T-cell (primary cell): ENCODE measurements around the gene LYZ. TPM values are rescaled to one million over a fixed set of nuclear protein-coding genes. Genes with fewer than 3 reads are reported as not detected.
A peak's percentile ranks its signal among the peaks of the same experiment; 100 is the strongest.

Experiments used
- ATAC-seq, 4 experiments: fragments of 200-7000 bp in 3 of 4; fragments of 150-1000 bp in 1 of 4; cut with Tn5 transposase; replicated peaks in 1 of 4; 1 replicate in 3 of 4; 2 replicates in 1 of 4; pipeline ENCODE4 v1.10.0; 2021; ENCODE audit warnings: moderate library complexity in 3 of 4, mild to moderate bottlenecking in 2 of 4, moderate number of reproducible peaks in 1 of 4
- CTCF ChIA-PET, 2 donors: fragments of 300-600 bp; sonication (Branson Sonifier 250); formaldehyde crosslinking; loops; one replicate each; lab custom pipeline; 2022; ENCODE audit warnings: antibody characterized with exemption in 2 of 2; lab: Charles Lee
- POLR2A ChIA-PET, 2 donors: fragments of 300-600 bp; sonication (Branson Sonifier 250); formaldehyde crosslinking; loops; one replicate each; lab custom pipeline; 2022; ENCODE audit warnings: antibody characterized with exemption in 2 of 2; lab: Charles Lee
- DNase-seq, 35 experiments: peaks; one replicate each; pipeline versions ENCODE4 v3.0.0 to v3.0.0-alpha.2; 2013 to 2023
- H3K27ac ChIP-seq: one replicate; pipeline ENCODE4 v1.5.1; 2013; ENCODE audit warnings: low read length
- H3K27me3 ChIP-seq, 2 experiments: replicated peaks in 1 of 2; 1 replicate in 1 of 2; 2 replicates in 1 of 2; pipeline versions ENCODE4 v1.6.1 to v1.7.0; 2013; ENCODE audit warnings: low read length in 1 of 2, mixed read lengths in 1 of 2; ENCODE audit not compliant: control insufficient read depth in 2 of 2, insufficient read depth in 2 of 2; ENCODE audit errors: extremely low read depth in 1 of 2
- H3K36me3 ChIP-seq, 2 donors: 1 replicate in 1 of 2; 2 replicates in 1 of 2; pipeline versions ENCODE4 v1.6.1 to v1.7.0; 2013; ENCODE audit warnings: low read length in 1 of 2; ENCODE audit not compliant: control insufficient read depth in 2 of 2, insufficient read depth in 1 of 2; ENCODE audit errors: extremely low read depth in 1 of 2
- H3K4me1 ChIP-seq, 2 experiments: 1 replicate in 1 of 2; 2 replicates in 1 of 2; pipeline versions ENCODE4 v1.6.1 to v1.7.0; 2013; ENCODE audit warnings: low read length in 2 of 2, mixed read lengths in 1 of 2; ENCODE audit not compliant: insufficient read depth in 2 of 2, control insufficient read depth in 1 of 2; ENCODE audit errors: extremely low read depth in 1 of 2
- H3K4me3 ChIP-seq, 2 donors: 1 replicate in 1 of 2; 2 replicates in 1 of 2; pipeline versions ENCODE4 v1.5.1 to v1.7.0; 2013; ENCODE audit warnings: mild to moderate bottlenecking in 2 of 2, low read length in 1 of 2, moderate library complexity in 1 of 2; ENCODE audit not compliant: control insufficient read depth in 1 of 2; ENCODE audit errors: extremely low read depth in 1 of 2
- H3K9me3 ChIP-seq: 2 replicates; pipeline ENCODE4 v1.7.0; 2013
- H3K27ac Mint-ChIP-seq, 2 donors: one replicate each; pipeline ENCODE4 v1.8.0; 2020 to 2021; ENCODE audit warnings: mild to moderate bottlenecking in 2 of 2, mixed read lengths in 2 of 2
- H3K27me3 Mint-ChIP-seq, 2 donors: one replicate each; pipeline ENCODE4 v1.8.0; 2021 to 2022; ENCODE audit warnings: mixed read lengths in 2 of 2
- H3K36me3 Mint-ChIP-seq: one replicate; pipeline ENCODE4 v1.8.0; 2021; ENCODE audit warnings: mixed read lengths
- H3K4me1 Mint-ChIP-seq, 3 donors: one replicate each; pipeline ENCODE4 v1.8.0; 2020 to 2022; ENCODE audit warnings: mixed read lengths in 3 of 3, mild to moderate bottlenecking in 1 of 3
- H3K4me3 Mint-ChIP-seq, 3 donors: one replicate each; pipeline ENCODE4 v1.8.0; 2020 to 2022; ENCODE audit warnings: mild to moderate bottlenecking in 3 of 3, mixed read lengths in 3 of 3, moderate library complexity in 3 of 3
- H3K9me3 Mint-ChIP-seq, 3 donors: one replicate each; pipeline ENCODE4 v1.8.0; 2020 to 2022; ENCODE audit warnings: mixed read lengths in 3 of 3
- WGBS: methylation state at CpG from one replicate; pipeline ENCODE4 v1.1.5; 2013; ENCODE audit warnings: missing lambda C conversion rate; ENCODE audit not compliant: insufficient coverage; 5-methylcytosine and 5-hydroxymethylcytosine counted together
- total RNA-seq, 35 experiments: library from RNA in 6 of 35; stranded (reverse) in 6 of 35; fragments of 120-200 nt in 1 of 35; gene quantifications; one replicate each; pipeline versions ENCODE4 v1.2.1 to v1.2.4 and lab custom pipeline; 2013 to 2026

Gene LYZ
- total RNA-seq, 5 donors from 2014 or later (not counting 1 experiment from before 2014, with no cell fraction given), result 3.4 to 17.4 (median 5.0) TPM

- H3K4me1 ChIP-seq, result peaks cover 5 to 9% of the 10 kb centered on the region in 2 experiments
- Mint-ChIP-seq H3K4me3 (no peak overlapping the region), H3K9me3 (no peaks in the 10 kb centered on the region), H3K27me3 (peaks cover 0 to 3% of the 10 kb centered on the region in 2 donors), H3K4me1 (peaks cover 20 to 32% (median 28%) of the 10 kb centered on the region in 3 donors), H3K27ac (no peak overlapping the region), H3K36me3 (no peaks in the 10 kb centered on the region)
- ATAC-seq (no peak), DNase-seq (no peak)
- no peaks in the 10 kb centered on the region for H3K36me3 ChIP-seq
- no peaks in the 10 kb centered on the region for H3K9me3 ChIP-seq
- no peak overlapping the region for H3K27ac ChIP-seq
- no CpG with 5 or more reads among the region's 2 CpGs for WGBS
- H3K27me3 ChIP-seq, result peaks cover 0 to 4% of the 10 kb centered on the region in 2 experiments
- POLR2A ChIA-PET, result no interaction called here
- CTCF ChIA-PET, result interaction anchor here (0.5 to 1.1 kb wide), 2 partner anchors 163 to 303 kb away, joined by 3 to 4 read pairs; no protein-coding TSS in a partner anchor
- H3K4me3 ChIP-seq, result no peak overlapping the region
Measured at GRCh38 chr12:69337311-69338090, 10.7 kb upstream of the LYZ start.

- ATAC-seq (no peak), DNase-seq (no peak)
- Histone ChIP-seq H3K36me3 (no peaks in the 10 kb centered on the region), H3K27me3 (peaks cover 0 to 4% of the 10 kb centered on the region in 2 experiments), H3K9me3 (no peaks in the 10 kb centered on the region), H3K4me1 (peaks cover 5 to 9% of the 10 kb centered on the region in 2 experiments), H3K27ac (no peak overlapping the region), H3K4me3 (no peak overlapping the region)
- WGBS, result no CpG with 5 or more reads among the region's 3 CpGs
- H3K36me3 Mint-ChIP-seq, result no peaks in the 10 kb centered on the region
- H3K9me3 Mint-ChIP-seq, result no peaks in the 10 kb centered on the region
- H3K4me1 Mint-ChIP-seq, result peaks cover 13 to 24% (median 20%) of the 10 kb centered on the region in 3 donors
- POLR2A ChIA-PET, result no interaction called here
- H3K27me3 Mint-ChIP-seq, result peaks cover 0 to 3% of the 10 kb centered on the region in 2 donors
- no peak overlapping the region for H3K4me3 Mint-ChIP-seq
- CTCF ChIA-PET, result interaction anchor here in 1 of 2 donors (1.1 kb wide), 1 partner anchor 302 kb away, joined by 4 read pairs; no protein-coding TSS in a partner anchor
- H3K27ac Mint-ChIP-seq, result peak overlapping the region in 1 of 2 donors; percentile 19
Measured at GRCh38 chr12:69338120-69338859, 9.9 kb upstream of the LYZ start.

- Histone ChIP-seq H3K4me3 (no peak overlapping the region), H3K4me1 (peaks cover 2 to 7% of the 10 kb centered on the region in 2 experiments), H3K36me3 (no peaks in the 10 kb centered on the region), H3K27me3 (peaks cover 0 to 4% of the 10 kb centered on the region in 2 experiments), H3K9me3 (no peaks in the 10 kb centered on the region), H3K27ac (no peak overlapping the region)
- Mint-ChIP-seq H3K27me3 (peaks cover 0 to 3% of the 10 kb centered on the region in 2 donors), H3K36me3 (no peaks in the 10 kb centered on the region), H3K4me3 (no peak overlapping the region), H3K27ac (no peak overlapping the region), H3K4me1 (peaks cover 12 to 21% (median 14%) of the 10 kb centered on the region in 3 donors), H3K9me3 (no peaks in the 10 kb centered on the region)
- no peak for ATAC-seq
- ChIA-PET CTCF (interaction anchor here in 1 of 2 donors (0.7 kb wide), 1 partner anchor 20 kb away, joined by 3 read pairs; no protein-coding TSS in a partner anchor), POLR2A (no interaction called here)
- no peak for DNase-seq
Measured at GRCh38 chr12:69338936-69339335, 9.2 kb upstream of the LYZ start.

GRCh38 chr12:69339999-69340398, 8.2 kb upstream of the LYZ start:
- WGBS, result 100% methylated on average over 1 of the region's 2 CpGs
- no peaks in the 10 kb centered on the region for H3K9me3 ChIP-seq
- Mint-ChIP-seq H3K4me3 (no peak overlapping the region), H3K9me3 (no peaks in the 10 kb centered on the region), H3K27me3 (peaks cover 0 to 3% of the 10 kb centered on the region in 2 donors), H3K36me3 (no peaks in the 10 kb centered on the region), H3K27ac (no peak overlapping the region), H3K4me1 (peaks cover 2 to 11% (median 3%) of the 10 kb centered on the region in 3 donors)
- ATAC-seq (no peak), DNase-seq (no peak)
- ChIA-PET CTCF (no interaction called here), POLR2A (no interaction called here)
- peaks cover 0 to under 1% of the 10 kb centered on the region in 2 experiments for H3K4me1 ChIP-seq
- peaks cover 0 to 10% of the 10 kb centered on the region in 2 experiments for H3K27me3 ChIP-seq
- H3K27ac ChIP-seq, result no peak overlapping the region
- H3K4me3 ChIP-seq, result no peak overlapping the region
- no peaks in the 10 kb centered on the region for H3K36me3 ChIP-seq

DNA sequence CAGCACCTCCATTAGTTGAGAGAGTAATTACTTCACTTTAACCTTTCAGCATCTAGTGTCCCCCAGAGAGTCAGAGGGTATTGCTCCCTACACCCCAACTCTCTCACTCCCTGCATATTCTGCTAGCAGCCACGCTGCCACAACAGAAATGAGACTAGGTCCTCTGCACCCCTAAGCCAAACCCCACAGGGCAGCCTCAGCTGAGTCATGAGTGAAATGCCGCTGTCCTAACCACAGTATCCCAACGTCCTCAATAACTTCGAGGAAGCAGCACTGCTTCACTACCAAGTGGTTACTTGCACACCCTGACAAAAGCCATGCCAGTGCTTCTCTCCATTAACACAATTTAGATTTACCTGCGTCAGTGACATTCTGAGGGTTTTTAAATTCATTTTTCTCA, 6.9 kb upstream of the LYZ start:
- ChIA-PET POLR2A (interaction anchor here in 1 of 2 donors (0.7 kb wide), 1 partner anchor 304 kb away, joined by 3 read pairs; no protein-coding TSS in a partner anchor), CTCF (interaction anchor here in 1 of 2 donors (1.2 kb wide), 1 partner anchor 16 kb away, joined by 3 read pairs; no protein-coding TSS in a partner anchor)
- Mint-ChIP-seq H3K4me1 (peaks cover 0 to 9% (median 0%) of the 10 kb centered on the region in 3 donors), H3K4me3 (no peak overlapping the region), H3K27ac (no peak overlapping the region), H3K36me3 (no peaks in the 10 kb centered on the region), H3K9me3 (no peaks in the 10 kb centered on the region), H3K27me3 (peaks cover 0 to 3% of the 10 kb centered on the region in 2 donors)
- Histone ChIP-seq H3K9me3 (no peaks in the 10 kb centered on the region), H3K36me3 (no peaks in the 10 kb centered on the region), H3K4me3 (no peak overlapping the region), H3K4me1 (no peaks in the 10 kb centered on the region), H3K27ac (no peak overlapping the region), H3K27me3 (peaks cover 0 to 12% of the 10 kb centered on the region in 2 experiments)
- ATAC-seq (no peak), DNase-seq (no peak)
- 41% methylated on average over 4 of the region's 5 CpGs for WGBS

GRCh38 chr12:69342421-69342820, 5.8 kb upstream of the LYZ start:
- DNase-seq (no peak), ATAC-seq (no peak)
- Histone ChIP-seq H3K9me3 (no peaks in the 10 kb centered on the region), H3K4me3 (no peak overlapping the region), H3K27ac (no peak overlapping the region), H3K27me3 (peaks cover 0 to 12% of the 10 kb centered on the region in 2 experiments), H3K4me1 (no peaks in the 10 kb centered on the region), H3K36me3 (no peaks in the 10 kb centered on the region)
- WGBS, result 72% methylated on average over 2 of the region's 2 CpGs
- H3K36me3 Mint-ChIP-seq, result no peaks in the 10 kb centered on the region
- H3K27me3 Mint-ChIP-seq, result peaks cover 0 to 3% of the 10 kb centered on the region in 2 donors
- ChIA-PET POLR2A (no interaction called here), CTCF (interaction anchor here (0.5 to 1.1 kb wide), 4 partner anchors 8 to 133 kb away, joined by 3 to 12 read pairs (median 4); no protein-coding TSS in a partner anchor)
- peaks cover 0 to 5% (median 0%) of the 10 kb centered on the region in 3 donors for H3K4me1 Mint-ChIP-seq
- H3K9me3 Mint-ChIP-seq, result no peaks in the 10 kb centered on the region
- no peak overlapping the region for H3K4me3 Mint-ChIP-seq
- no peak overlapping the region for H3K27ac Mint-ChIP-seq
